Suprapubic skin (tissue), 3 donors: ENCODE data around the gene SUSD6.

Experiments
- POLR2A ChIP-seq, 2 donors: fragments of 450-650 bp; IDR thresholded peaks; one replicate each; pipeline ENCODE4 v1.6.1; 2017; ENCODE audit warnings: antibody characterized with exemption in 2 of 2, mild to moderate bottlenecking in 2 of 2, moderate library complexity in 2 of 2
- TF ChIP-seq, protein P1 (sequence below), 2 donors: fragments of 200-600 bp in 1 of 2; fragments of 450-650 bp in 1 of 2; sonication (generic) in 1 of 2; IDR thresholded peaks; one replicate each; pipeline ENCODE4 v1.5.1; 2016 to 2019; ENCODE audit warnings: antibody characterized with exemption in 2 of 2, mild to moderate bottlenecking in 1 of 2, moderate library complexity in 1 of 2

DNA sequence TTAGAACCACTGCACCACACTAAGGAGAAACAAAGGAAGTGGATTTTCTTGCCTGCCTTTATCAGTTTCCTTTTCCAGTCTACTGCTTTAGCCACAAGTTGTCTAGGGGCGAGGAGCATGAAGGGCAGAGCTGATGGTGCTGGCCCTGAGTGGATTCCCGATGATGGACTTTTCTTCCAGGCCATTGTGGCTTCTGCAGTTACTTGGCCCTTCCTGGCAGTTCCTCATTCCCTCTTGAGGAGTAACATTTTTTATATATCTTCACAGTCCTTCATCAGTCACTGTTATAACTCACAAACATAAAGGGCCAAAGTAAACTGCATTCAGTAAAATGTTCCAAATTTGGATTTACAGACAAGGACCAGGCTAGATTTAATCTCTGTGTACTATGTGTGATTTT lies 94.3 kb downstream of the SUSD6 start:
- TF ChIP-seq POLR2A (IDR thresholded peaks at IDR 0.05) = no peak
- TF ChIP-seq, protein P1, sequence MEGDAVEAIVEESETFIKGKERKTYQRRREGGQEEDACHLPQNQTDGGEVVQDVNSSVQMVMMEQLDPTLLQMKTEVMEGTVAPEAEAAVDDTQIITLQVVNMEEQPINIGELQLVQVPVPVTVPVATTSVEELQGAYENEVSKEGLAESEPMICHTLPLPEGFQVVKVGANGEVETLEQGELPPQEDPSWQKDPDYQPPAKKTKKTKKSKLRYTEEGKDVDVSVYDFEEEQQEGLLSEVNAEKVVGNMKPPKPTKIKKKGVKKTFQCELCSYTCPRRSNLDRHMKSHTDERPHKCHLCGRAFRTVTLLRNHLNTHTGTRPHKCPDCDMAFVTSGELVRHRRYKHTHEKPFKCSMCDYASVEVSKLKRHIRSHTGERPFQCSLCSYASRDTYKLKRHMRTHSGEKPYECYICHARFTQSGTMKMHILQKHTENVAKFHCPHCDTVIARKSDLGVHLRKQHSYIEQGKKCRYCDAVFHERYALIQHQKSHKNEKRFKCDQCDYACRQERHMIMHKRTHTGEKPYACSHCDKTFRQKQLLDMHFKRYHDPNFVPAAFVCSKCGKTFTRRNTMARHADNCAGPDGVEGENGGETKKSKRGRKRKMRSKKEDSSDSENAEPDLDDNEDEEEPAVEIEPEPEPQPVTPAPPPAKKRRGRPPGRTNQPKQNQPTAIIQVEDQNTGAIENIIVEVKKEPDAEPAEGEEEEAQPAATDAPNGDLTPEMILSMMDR (IDR thresholded peaks at IDR 0.05) = no peak
